Left hindlimb (tissue), 1 donor: Measurements from ENCODE around the gene TBXA2R.

Source experiments
- DNase-seq: peaks from one replicate; pipeline ENCODE4 v3.0.0-alpha.2; 2018

The TBXA2R gene

DNA sequence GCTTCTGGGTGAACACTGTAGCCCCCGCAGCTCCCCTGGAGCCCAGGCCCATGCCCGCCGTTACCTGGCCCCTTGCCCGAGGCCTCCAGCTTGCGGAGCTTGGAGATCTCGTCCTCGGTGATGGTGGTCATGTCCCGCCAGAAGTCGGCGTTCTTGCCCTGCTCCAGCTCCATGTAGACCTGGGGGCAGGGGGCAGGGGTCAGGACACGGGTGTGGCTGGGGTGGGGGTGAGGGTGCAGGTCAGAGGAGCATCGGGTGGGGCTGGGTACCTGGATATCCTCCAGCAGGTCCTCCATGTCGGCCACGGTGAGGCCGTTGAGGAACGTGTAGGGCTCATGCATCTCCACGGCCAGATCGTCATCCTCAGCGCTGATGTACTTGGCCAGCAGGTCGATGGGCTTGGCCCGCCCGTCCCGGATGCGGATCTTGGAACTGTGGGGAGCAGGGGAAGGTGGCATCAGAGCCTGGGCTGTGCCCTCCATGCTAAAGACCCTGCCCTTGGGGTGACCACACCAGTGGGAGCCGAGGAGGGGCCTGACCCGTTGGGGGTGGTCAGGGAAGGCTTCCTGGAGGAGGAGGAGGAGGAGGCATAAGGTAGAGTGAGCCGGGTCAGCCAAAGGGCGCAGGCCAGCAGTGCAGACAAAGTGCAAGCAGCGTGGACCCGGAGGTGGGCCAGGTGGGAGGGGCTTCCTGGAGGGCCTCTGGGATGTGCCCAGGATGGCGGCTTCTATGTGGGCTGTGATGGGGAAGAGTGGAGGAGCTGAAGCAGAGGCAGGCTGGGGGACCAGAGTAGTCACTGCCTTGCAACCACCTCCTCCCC is 12.3 kb upstream of the TBXA2R start:
- DNase-seq: no peak

DNA sequence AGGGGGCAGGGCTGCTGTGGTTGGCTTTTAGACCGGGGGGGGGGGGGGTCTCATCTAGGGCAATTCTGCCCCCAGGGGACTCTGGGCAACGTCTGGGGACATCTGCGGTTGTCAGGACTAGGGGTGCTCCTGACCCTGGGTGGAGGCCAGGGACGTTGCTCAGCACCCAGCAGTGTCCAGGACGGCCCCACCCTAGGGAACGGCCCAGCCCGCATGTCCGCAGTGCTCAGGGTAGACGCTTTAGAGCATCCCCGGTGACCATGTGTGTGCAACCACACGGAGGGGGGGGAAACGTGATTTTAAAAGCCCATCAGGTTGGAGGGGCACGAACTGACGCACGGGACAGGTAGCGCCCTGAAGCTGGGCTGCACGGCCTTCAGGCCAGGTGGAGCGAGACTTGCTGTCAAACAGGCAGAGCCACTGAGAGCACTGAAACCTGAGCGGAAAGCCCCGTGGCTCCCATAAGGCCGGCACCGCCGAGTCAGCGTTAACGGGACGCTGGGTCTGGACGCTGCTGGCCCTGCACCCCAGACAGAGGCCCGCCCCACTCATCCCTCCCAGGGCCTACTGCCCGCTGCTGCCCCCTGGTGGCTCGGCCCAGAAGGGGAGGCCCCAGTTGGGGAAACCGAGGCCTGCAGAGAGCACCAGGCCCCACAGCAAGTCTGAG is 11.6 kb upstream of the TBXA2R start:
- DNase-seq: peak; percentile 68

DNA sequence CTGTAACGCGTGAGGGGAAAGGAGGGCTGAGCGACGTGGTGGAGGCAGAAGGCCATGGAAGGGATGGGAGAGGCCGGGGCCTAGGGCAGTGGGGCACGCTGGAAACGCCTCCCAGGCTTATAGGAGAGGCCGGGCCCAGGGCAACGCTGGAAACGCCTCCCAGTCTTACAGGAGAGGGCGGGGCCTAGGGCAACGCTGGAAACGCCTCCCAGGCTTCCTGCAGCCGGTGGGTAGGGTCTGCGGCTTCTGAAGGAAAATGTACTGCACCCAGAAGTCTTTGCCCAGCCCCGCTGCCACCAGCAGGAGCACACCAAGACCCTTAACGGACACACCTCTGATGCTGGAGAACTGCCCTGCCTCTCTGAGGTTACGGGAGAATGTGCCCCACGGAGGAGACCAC is 10.8 kb upstream of the TBXA2R start:
- no peak for DNase-seq

DNA sequence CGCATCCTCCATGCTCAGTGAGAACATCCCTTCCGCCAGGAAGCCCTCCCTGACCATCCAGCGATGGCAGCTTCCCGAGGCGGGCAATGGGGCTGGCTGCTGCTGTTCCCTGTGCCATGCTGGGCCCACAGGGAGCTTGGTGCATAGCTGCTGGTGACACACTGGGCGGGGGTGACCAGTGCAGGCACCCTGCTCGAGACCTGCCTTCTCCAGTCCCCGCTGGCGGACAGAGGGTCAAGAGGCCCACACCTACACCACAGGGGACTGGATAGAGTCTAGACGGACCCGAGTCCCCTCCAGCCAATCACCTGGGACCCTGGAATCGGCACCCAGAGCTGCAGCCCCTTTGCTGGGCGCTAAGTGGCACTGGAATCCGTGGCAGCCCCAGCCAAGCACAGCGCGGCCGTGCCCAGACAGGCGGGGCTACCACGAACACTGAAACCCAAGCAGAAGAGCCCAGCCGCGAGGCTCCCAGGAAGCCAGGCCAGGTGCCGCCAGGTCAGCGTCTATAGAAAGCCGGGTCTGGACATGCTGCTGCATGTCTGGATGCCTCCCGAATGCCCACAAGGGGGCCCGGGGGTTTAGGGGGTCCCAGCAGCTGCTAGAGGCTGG is 9.0 kb upstream of the TBXA2R start:
- no peak for DNase-seq

DNA sequence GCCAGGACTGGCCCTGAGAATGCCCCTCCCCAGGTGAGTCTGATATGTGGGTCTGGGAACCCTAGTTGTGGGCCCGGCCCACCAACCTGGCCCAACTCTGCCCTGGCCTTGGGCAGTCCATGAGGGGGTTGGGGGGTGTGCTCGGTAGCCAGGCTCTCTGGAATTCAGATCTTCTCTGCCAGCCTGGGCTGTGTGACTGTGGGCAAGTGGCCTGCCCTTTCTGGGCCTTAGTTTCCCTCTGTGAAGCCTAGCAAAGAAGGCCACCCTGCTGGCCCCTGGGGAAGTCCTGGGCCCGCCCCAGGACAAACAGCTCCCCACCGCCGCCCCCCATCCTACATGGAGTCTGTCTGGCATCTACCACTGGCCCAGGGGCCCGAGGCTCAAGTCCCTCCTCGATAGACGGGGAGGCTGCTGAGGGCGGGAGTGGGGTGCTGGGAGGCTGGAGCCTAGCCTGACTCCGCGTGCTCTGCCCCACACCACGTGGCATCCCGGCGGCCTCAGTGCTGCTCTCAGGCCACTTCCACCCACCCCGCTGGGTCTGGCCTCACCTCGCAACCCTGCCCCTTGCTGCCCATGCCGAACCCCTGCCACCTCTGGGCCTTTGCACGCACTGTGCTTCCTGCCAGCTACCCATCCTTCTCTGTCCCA is 8.3 kb upstream of the TBXA2R start:
- no peak for DNase-seq

DNA sequence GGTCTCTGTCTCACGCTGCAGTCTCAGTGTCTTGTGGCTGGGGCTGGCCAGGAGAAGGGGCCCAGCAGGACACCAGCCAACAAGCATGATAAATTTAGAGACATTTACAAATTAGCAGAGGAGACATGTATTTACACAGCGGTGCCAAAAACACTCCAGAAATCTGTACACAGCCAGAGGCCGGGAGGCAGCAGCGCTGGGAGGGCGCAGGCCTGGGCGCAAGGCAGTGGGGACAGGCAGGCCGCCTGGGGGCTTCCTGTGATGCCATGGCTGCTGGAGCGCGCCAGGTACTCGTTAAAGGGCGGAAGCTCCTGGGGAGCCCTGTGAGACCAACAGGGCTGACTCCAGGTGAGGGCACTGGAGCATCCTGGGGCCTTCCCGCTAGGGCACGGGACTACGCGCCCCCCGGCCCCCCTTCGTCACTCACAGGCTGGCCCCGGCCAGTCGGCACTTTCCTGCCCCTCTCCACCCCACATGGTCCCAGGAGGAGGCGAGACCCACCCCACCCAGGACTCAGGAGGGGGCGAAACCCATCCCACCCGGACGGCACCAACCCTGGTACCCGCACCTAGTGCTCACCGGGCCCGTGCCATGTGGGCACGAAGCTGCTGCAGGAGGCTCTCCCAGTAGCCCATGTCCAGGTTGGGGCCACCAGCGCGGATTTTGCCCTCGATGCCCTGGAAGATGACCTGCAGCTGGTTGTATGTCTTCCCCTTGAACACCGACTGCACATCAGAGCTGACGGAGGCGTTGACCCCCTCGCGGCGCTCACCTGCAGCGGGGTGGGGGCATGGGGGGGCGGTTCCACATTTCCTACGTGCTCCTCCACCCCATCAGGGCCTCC is 7.4 kb upstream of the TBXA2R start:
- DNase-seq: no peak

DNA sequence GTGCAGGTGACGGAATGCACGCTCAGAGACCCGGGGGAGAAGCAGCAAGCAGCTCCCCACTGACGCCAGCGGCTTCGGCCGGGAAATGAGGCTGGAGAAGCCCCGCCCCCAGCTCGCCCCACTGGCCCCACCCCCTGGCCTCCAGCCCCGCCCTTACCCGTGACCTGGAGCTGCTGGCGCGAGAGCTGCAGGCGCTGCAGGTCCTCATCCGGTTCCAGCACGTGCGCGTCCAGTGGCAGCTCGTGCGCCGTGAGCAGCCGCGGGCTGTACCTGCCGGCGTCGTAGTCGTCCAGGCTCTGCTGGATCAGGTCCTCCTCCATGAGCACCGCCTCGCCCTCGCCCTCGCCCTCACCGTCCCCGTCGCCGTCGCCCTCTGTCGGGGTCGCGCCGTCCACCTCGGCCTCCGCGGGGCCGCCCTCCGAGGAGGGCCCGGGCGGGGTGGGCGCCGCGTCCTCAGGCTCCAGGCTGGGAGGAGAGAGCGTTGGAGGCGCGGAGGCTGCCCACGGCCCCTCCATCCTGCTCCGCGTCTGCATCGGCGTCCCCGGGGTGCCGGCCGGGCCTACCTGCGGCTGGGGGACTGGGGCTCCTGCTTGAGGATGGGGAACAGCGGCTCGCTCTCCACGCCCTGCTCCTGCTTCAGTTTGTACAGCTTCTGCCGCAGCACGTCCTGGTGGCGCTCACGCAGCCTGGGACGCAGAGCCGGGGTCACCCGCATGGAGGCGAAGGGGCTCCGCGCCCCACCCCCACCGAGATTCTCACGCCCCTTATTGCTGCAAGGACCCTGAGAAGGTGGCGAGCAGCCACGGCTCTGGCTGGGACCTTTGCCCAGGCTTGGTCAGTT is 6.4 kb upstream of the TBXA2R start:
- DNase-seq: no peak

DNA sequence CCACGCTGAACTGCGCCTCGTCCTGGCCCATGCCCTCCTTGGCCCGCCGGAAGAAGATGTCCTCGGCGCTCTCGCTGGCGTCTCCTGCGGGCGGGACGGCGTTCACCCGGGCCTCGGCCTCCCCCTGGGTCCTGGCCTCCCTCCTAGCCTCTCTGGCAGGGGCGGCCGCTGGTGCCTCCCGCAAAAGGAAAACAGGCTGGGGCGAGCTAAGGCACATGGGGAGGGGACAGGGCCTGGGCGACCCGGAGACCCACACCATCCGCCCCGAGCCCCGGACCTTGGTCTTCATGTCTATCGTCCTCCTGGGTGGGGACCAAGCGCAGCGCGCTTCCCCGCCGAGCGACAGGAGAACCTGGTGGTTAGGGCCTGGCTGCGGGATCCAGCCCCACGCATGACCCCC is 5.7 kb upstream of the TBXA2R start:
- DNase-seq: no peak

DNA sequence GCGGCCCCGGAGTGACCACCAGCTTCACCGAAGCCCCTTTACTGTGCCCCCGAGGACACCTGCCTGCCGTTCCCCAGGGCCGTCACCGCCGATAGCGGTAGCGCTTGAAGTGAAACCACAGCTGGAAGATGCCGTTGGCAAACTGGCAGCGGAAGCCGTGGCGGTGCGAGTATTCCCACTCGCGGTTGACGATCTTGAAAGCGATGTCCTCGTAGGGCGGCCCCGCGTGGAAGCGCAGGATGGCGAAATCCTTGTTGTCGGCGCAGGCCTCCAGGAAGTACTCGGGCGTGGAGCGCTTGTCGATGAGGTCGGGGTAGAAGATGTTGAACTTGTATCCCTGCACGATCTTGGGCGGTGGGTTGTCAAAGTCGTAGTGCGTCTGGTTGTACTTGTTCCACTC is 5.2 kb upstream of the TBXA2R start:
- no peak for DNase-seq

DNA sequence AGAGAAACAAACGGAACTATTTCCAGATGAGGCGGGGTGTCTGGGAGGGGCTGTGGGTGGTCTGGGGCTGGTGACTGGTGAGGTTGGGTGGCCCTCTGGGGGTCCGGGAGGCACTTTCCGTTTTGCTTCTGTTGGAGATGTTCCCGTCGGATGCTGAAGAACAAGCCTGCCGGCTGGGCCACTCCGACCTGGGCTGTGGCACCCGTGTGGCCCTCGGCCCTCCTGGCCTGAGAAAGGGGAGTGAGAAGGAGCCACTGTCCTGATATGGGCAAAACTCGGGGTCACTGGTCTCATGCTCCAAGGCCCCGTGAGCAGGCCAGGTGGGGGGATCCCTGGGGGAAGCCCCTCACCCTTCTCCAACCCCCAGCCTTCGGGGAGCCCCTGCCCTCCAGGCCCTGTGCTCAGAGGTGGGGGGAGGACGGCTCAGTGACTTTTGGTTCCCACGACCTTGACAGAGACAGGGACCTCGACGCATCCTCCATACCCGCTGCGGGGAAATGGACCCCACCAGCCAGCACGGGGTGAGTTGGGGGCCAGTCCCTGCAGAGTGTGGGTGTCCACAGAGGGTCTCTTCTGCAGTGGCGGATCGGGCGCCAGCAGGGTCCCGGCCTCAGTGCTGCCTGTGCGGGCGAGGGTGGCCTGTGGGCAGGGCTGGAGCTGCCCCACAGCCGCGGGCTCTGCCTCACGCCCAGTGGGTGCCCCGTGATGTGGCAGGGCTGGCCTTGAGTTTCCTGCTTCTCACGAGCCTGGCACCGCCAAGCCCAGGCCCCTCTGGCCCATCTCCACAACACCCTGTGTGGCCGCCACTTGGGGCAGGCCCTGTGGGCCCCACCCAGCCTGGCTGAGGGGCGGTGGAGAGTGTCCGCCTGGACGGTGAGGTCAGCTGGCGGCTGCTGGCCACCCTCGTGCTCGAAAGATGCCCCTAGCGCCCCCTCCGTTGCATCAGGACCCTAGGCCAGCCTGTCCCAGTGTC is 4.4 kb upstream of the TBXA2R start:
- DNase-seq: no peak

DNA sequence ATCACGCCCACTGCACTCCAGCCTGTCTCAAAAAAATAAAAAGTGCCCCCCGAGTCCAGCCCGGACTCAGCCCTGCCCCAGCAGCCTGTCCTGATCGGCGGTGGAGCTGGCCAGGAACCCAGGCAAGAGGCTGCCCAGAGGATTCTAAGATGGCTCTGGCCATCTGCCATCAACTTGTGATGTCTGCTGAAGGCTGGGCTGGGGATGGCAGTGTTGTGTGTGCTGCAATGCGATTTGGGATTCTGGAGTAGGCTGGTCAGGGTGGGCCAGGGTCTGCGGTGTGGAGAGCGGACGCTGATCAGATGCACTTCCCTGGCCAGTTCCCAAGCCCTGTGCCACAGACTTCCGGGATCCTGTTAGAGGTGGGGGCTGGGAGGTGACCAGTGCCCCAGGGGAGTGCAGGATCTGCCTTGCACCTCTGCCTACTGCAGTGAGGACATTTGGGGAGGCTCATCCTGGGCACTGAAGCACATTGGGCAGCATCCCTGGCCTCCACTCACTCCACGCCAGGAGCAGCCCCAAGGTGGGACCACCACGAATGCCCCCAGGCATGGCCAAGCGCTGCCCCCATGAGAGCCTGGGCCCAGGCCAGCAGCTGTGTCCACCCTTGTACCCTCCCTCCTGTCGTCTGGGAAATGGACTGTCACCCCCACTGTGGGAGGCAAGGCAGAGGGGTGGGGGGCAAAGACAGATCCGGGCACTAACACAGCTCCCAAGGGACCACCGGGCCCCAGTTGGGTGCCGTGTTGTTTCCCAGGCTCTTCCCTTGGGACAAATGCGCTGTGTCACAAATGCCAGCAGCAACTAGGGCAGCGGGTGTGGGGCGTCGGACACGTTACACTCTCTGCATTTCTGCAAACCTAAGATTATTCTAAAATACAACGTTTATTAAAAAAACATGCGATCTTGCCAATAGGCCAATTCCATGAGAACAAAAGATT is 3.4 kb upstream of the TBXA2R start:
- DNase-seq: no peak

DNA sequence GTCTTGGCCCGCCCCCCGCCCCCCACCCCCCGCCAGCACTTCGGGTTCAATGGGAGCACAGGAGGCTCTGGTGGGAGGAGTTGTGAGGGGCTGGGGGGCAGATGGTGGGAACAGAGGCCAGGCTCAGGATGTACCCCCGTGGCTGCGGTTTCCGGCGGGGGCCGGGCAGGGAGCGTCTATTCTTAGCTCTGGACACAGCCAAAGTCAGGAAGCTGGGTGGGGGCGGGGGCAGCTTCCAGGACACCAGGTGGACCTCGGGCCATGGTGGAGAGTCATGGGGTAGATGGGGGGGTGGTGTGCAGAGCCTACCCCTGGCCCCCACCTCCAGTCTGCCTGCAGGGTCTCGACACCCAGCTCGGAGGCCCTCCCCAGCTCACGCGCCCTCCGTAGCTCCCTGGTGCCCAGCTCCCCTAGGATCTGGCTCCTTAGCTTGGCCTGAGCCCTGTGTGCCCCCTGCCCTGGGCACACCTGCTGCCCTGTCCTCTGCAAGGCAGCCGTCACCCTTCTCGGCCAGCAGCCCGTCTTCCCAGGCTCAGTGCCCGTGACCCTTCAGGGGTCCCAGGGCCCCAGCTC is 2.2 kb upstream of the TBXA2R start:
- DNase-seq: no peak

DNA sequence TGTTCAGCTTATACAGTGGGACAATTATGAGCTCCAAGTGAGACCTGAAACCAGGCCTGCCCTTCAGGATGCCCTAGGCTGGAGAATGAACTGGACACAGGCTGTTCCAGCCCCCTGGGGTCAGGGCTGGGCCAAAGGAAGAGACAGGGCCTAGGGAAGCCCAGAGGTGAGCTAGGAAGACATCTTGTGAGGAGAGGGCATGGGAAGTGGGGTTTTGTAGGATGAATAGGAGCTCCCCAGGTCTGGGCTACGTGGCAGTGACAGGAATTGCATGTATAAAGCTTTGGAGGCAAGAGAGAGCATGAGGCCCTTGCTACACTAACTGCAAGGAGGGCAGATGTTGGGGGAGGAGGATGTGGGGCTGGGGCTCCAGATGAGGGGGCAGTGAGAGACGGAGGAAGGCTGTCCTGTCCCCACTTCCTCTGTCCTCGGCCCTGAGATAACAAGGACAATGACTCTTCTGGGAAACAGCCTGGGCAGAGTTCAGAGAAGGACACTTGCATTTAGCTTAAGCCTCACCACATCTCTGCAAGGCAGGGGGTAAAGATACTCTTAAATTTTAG is 1.5 kb upstream of the TBXA2R start:
- DNase-seq: no peak

DNA sequence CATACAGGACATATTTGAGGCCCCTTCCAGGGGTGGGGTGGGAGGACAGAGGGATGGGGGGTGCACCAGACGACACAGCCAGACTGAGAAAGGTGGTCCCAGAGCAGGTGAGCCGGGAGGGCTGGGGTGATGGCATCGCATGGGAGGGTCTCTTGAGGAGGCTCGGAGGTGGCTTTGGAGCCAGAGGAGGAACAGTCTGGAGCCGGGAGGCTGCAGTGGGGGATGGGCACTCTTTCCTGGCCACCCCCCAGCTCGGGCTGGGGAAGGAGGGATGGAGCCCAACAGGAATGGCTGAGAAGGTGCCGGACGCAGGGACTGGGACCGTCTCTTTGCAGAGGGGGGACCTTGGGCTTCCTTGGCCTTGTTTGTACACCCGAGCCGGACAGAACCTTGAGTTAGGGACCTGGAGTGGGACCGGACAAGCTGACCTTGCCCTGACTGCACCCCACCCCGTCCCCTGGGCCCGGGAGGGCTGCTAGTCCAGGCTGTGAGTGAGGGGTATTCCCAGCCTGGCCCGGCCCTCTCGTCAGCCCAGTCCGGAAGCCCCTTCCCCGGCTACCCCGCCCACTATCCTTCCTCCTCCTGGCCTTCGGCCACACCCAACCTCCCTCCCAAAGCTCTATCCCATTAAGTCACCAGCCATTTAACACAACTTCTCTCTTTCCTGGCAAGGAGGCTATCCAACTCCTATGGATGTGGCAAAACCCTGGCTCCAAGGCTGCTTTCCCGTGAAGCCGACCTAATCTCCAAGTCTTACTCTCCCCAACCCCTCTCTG is 816 bp upstream of the TBXA2R start:
- peak; percentile 72 for DNase-seq

DNA sequence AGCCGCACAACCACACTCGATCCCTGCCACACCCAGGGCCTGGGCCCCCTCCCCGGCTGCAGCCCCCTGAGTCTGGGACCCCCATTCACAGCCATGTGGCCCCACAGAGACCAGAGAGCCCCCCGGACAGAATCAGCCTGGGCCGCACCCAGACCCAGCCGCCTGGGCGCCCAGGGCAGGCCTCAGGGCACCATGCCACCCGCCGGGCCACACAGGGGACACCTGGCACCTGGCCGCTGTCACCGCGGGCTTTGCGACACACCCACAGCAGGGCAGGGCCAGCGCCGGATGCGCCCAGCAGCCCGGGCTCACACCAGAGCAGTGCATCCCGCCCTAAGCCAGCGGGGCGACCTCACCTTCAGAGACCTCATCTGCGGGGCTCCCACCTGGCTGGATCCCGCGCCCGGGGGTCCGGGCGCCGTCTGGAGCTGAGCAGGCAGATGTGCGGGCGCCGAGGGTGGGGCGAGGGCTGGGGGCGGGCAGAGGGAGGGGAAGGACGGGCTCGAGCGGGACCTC is 443 bp downstream of the TBXA2R start:
- DNase-seq: no peak

DNA sequence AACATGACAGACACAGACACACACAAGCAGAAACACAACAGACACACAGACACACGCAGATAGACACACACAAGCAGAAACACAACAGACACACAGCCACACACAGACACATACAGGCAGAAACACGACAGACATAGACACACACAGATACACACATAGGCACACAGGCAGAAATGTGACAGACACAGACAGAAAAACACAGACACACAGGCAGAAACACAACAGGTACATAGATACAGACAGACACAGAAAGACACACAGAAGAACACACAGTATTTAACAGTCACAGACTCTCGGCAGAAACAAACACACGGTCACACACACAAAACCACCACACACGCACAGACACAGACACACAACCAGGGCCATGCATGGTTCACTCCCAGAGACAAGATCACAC is 905 bp downstream of the TBXA2R start:
- DNase-seq: no peak

DNA sequence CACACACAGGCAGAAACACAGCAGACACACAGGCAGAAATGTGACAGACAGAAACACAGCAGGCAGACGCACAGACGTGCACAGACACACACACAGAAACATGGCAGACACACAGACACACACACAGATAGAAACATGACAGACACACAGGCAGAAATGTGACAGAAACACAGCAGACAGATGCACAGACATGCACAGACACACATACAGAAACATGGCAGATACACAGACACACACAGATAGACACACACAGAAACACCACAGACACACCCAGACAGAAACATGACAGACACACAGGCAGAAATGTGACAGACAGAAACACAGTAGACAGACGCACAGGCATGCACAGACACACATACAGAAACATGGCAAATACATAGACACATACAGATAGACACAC is 1.3 kb downstream of the TBXA2R start:
- DNase-seq: no peak

DNA sequence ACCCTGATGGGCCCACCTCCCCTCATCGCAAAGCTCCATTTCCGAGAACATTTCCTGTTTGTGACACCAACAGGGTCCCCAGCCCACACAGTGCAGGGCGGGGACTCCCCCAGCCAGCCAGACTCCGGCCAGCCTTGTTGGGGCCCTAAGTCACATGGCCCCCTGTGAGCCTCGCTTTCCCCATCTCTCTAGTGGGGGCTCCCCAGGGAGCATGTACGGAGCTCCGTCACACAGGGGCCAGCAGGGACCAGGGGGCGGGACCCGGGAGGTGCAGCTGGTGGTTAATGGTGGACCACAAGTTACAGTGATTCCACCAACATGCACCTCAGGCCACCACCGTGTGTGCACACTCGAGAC is 1.7 kb downstream of the TBXA2R start:
- no peak for DNase-seq
